Activated T-cell treated with anti-CD3 and anti-CD28 coated beads for 1 hour (primary cell): ENCODE measurements around the gene SLC22A23.

ENCODE experiments used
- DNase-seq: peaks from one replicate; pipeline ENCODE4 v3.0.0-alpha.2; 2020; ENCODE audit warnings: low read depth

SLC22A23 gene

GRCh38 chr6:3471711-3472110 is 14.9 kb upstream of the SLC22A23 start:
- DNase-seq = no peak

- DNase-seq = no peak
These were observed 14.4 kb upstream of the SLC22A23 start for GRCh38 chr6:3471286-3471685.

GRCh38 chr6:3468585-3468984 is 11.7 kb upstream of the SLC22A23 start:
- no peak for DNase-seq

- no peak for DNase-seq
These were observed 11.1 kb upstream of the SLC22A23 start for GRCh38 chr6:3467996-3468395.

GRCh38 chr6:3466488-3467219 is 9.8 kb upstream of the SLC22A23 start:
- no peak for DNase-seq

DNA sequence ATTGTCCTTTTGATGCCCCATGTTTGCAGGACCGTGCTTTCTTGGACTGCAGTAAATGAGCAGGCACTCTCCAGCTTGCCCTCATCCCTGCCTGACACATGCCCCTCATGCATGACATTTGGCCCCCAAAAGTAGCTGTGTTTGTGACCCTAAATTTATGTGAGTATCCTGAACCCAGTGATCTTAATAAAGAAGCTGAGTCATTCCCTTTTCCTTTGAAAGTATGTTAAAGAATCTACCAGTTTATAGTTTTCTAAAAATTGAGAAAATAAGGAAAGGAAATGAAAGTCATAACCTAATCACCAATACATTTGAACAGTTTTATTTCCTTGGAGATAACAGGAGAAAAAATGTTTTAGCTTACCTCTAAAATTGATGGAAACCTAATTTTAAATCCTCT is 3.4 kb upstream of the SLC22A23 start:
- DNase-seq = no peak

- no peak for DNase-seq
These were observed 2.0 kb upstream of the SLC22A23 start for GRCh38 chr6:3458706-3459421.

GRCh38 chr6:3457710-3458602 is 1.1 kb upstream of the SLC22A23 start:
- DNase-seq = no peak

GRCh38 chr6:3456395-3456897 is 404 bp downstream of the SLC22A23 start:
- DNase-seq = no peak

DNA sequence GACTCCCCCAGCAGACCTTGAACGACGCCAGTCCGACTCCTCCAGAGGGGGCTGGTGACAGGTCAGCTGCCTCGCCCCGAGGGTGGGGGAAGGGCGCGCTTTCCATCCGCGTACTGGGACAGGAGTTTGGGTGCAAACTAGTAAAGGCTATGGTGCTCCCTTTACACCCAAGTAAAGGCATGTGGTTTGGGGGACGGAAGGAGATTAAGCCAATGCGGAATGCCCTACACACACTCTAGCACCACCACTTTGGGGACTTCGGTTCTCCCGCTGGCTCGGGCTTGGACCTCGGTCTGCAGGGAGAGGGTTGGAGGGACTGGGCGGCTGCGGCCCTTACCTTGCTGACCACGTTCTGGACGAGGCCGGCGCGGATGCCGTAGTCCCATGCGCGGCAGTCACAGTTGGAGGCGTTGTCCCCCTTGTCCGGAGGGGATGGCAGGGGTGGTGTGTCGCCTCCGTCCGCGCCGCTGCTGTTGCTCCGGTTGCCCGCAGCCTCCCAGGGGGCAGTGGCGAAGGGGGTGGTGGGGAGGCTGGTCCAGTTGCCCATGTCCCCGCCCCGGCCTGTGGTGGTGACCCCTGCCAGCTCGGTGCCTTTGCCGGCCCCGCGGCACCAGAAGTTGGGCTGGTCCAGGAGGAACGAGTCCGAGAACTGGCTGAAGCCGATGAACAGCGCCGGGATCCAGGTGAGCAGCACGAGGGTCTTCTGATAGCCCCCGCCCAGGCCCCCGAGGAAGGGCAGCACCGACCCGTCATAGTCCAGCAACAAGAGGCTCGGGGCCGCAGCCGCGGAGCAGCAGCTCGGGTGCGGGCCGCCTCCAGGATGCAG is 1.1 kb downstream of the SLC22A23 start:
- no peak for DNase-seq

DNA sequence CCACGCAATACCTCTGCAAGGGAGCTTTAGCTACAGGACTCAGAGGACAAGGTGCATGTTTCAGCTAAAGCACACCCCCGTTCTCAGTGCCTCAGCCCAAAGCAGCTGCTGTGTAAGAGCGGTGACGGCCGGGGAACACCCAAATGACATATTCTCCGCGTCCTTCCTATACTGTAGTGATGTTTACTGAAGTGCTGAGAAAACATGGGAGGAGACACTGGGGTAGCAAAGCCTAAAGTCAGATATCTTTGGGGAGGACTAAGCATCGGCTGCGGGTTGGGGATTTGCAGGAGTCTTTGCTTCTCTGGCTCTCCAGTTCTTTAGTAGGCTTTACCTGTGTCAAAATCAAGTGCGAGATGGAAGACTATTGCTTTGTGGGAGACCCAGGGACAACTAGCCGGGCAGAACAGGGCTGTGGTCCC is 1.7 kb downstream of the SLC22A23 start:
- peak; percentile 42 for DNase-seq

DNA sequence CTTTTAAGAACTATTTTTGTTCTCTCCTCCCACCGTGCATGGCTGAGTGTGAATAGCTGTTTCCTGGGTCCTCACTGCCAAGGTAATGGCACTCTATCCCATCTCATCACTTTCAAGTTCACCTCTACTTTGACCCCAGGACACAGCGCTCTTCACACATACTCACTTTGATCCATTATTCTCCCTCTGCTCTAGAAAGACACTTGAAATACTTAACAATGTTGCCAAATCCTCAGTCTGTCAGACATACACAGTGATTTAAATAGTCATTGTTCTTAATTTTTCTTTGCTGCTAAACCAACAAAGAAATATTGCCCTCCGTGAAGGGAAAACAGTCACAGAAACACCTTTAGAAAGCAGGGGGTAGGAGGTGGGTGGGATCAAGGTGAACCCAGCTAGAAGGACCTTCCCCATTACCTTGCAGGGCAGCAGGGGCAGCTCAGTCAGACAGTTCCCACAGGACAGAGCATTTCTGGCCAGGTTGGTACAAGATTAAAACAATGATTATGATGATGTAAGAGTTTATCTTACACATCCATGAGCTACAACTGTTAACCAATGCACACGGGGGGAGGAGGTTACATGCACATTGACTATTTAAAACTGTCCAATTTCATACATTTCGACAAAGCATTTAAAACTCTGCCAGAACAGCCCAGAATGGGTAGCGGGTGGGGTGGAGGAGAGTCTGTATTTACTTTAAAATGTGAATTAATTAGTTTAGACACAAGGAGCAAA is 2.4 kb downstream of the SLC22A23 start:
- DNase-seq = no peak

- DNase-seq = no peak
These were observed 3.2 kb downstream of the SLC22A23 start for GRCh38 chr6:3453413-3454272.

- DNase-seq = no peak
These were observed 5.4 kb downstream of the SLC22A23 start for GRCh38 chr6:3451498-3451897.

- no peak for DNase-seq
These were observed 6.0 kb downstream of the SLC22A23 start for GRCh38 chr6:3450888-3451287.

- DNase-seq = no peak
These were observed 7.0 kb downstream of the SLC22A23 start for GRCh38 chr6:3449750-3450305.

GRCh38 chr6:3449321-3449720 is 7.5 kb downstream of the SLC22A23 start:
- DNase-seq = no peak

- no peak for DNase-seq
These were observed 9.8 kb downstream of the SLC22A23 start for GRCh38 chr6:3447005-3447404.

- DNase-seq = no peak
These were observed 10.7 kb downstream of the SLC22A23 start for GRCh38 chr6:3446184-3446583.
